ENCODE data around the gene LAMA5. TPM values are rescaled to one million over a fixed set of nuclear protein-coding genes. Genes with fewer than 3 reads are reported as not detected.

The LAMA5 gene
- total RNA-seq, 2 donors from 2014 or later: 315 to 369 TPM

GRCh38 chr20:62322492-62323041, 44.5 kb downstream of the LAMA5 start:
- no peak for TF ChIP-seq CTCF (conservative IDR thresholded peaks at IDR 0.05)
- H3K9me3 ChIP-seq (ENCODE audit: control insufficient read depth, low read length): no peaks in the 10 kb centered on the region
- H3K27ac ChIP-seq (ENCODE audit: low read depth, low read length): no peak overlapping the region
- Mint-ChIP-seq H3K27me3 (ENCODE audit: insufficient read depth) (no peaks in the 10 kb centered on the region), H3K36me3 (ENCODE audit: low read depth) (peaks cover 65% of the 10 kb centered on the region), H3K4me3 (no peak overlapping the region), H3K27ac (no peak overlapping the region), H3K9me3 (peaks cover 3% of the 10 kb centered on the region), H3K4me1 (no peaks in the 10 kb centered on the region)
- H3K9ac ChIP-seq (ENCODE audit: extremely low read depth, low read length, poor library complexity, severe bottlenecking): no peak overlapping the region
- 97 to 100% methylated on average over 1 to 16 of the region's 16 CpGs for WGBS, 2 experiments (ENCODE audit: insufficient coverage in 1 of 2, insufficient read length in 1 of 2)
- H3K27me3 ChIP-seq (ENCODE audit: control insufficient read depth, insufficient read depth, low read length, poor library complexity, severe bottlenecking): no peaks in the 10 kb centered on the region
- no peaks in the 10 kb centered on the region for H3K4me1 ChIP-seq (ENCODE audit: control insufficient read depth, insufficient read depth, low read length)
- H3K36me3 ChIP-seq (ENCODE audit: control insufficient read depth, insufficient read depth, low read length): peaks cover 55% of the 10 kb centered on the region
- no peak for DNase-seq
- H3K4me3 ChIP-seq (ENCODE audit: low read length): no peak overlapping the region

GRCh38 chr20:62321975-62322374, 45.1 kb downstream of the LAMA5 start:
- no peak for DNase-seq
- Histone ChIP-seq H3K4me3 (ENCODE audit: low read length) (no peak overlapping the region), H3K27ac (ENCODE audit: low read depth, low read length) (no peak overlapping the region), H3K36me3 (ENCODE audit: control insufficient read depth, insufficient read depth, low read length) (peaks cover 55% of the 10 kb centered on the region), H3K9me3 (ENCODE audit: control insufficient read depth, low read length) (no peaks in the 10 kb centered on the region), H3K9ac (ENCODE audit: extremely low read depth, low read length, poor library complexity, severe bottlenecking) (no peak overlapping the region), H3K27me3 (ENCODE audit: control insufficient read depth, insufficient read depth, low read length, poor library complexity, severe bottlenecking) (no peaks in the 10 kb centered on the region), H3K4me1 (ENCODE audit: control insufficient read depth, insufficient read depth, low read length) (no peaks in the 10 kb centered on the region)
- WGBS, 2 experiments (ENCODE audit: insufficient coverage in 1 of 2, insufficient read length in 1 of 2): 90 to 97% methylated on average over 14 to 16 of the region's 16 CpGs
- no peaks in the 10 kb centered on the region for H3K4me1 Mint-ChIP-seq
- H3K9me3 Mint-ChIP-seq: peaks cover 3% of the 10 kb centered on the region
- no peaks in the 10 kb centered on the region for H3K27me3 Mint-ChIP-seq (ENCODE audit: insufficient read depth)
- no peak for TF ChIP-seq CTCF (conservative IDR thresholded peaks at IDR 0.05)
- H3K27ac Mint-ChIP-seq: no peak overlapping the region
- H3K36me3 Mint-ChIP-seq (ENCODE audit: low read depth): peaks cover 65% of the 10 kb centered on the region
- no peak overlapping the region for H3K4me3 Mint-ChIP-seq

GRCh38 chr20:62321521-62321948, 45.6 kb downstream of the LAMA5 start:
- 96 to 100% methylated on average over 3 to 7 of the region's 7 CpGs for WGBS, 2 experiments (ENCODE audit: insufficient coverage in 1 of 2, insufficient read length in 1 of 2)
- peak; percentile 86 for DNase-seq
- TF ChIP-seq CTCF (conservative IDR thresholded peaks at IDR 0.05): no peak
- H3K36me3 Mint-ChIP-seq (ENCODE audit: low read depth): peaks cover 62% of the 10 kb centered on the region
- H3K4me1 Mint-ChIP-seq: no peaks in the 10 kb centered on the region
- no peak overlapping the region for H3K9ac ChIP-seq (ENCODE audit: extremely low read depth, low read length, poor library complexity, severe bottlenecking)
- H3K27ac ChIP-seq (ENCODE audit: low read depth, low read length): no peak overlapping the region
- H3K9me3 Mint-ChIP-seq: peaks cover 3% of the 10 kb centered on the region
- peak overlapping the region; percentile 61 for H3K27ac Mint-ChIP-seq
- no peaks in the 10 kb centered on the region for H3K9me3 ChIP-seq (ENCODE audit: control insufficient read depth, low read length)
- H3K27me3 Mint-ChIP-seq (ENCODE audit: insufficient read depth): no peaks in the 10 kb centered on the region
- peaks cover 55% of the 10 kb centered on the region for H3K36me3 ChIP-seq (ENCODE audit: control insufficient read depth, insufficient read depth, low read length)
- H3K4me1 ChIP-seq (ENCODE audit: control insufficient read depth, insufficient read depth, low read length): no peaks in the 10 kb centered on the region
- H3K4me3 Mint-ChIP-seq: no peak overlapping the region
- H3K27me3 ChIP-seq (ENCODE audit: control insufficient read depth, insufficient read depth, low read length, poor library complexity, severe bottlenecking): no peaks in the 10 kb centered on the region
- no peak overlapping the region for H3K4me3 ChIP-seq (ENCODE audit: low read length)

Measured in endodermal cell (in vitro differentiated cells).